A549 (cell line): ENCODE data around the gene HRH2. TPM values are rescaled to one million over a fixed set of nuclear protein-coding genes. Genes with fewer than 3 reads are reported as not detected.

Experiments
- ATAC-seq, 2 experiments: fragments of 200-7000 bp in 1 of 2; fragments of >200 bp in 1 of 2; cut with Nextera tagmentation in 1 of 2; cut with Tn5 transposase in 1 of 2; 3 replicates each; pipeline versions ENCODE4 v1.8.0 to v1.9.1; 2018 to 2020; ENCODE audit warnings: mild to moderate bottlenecking in 1 of 2, moderate library complexity in 1 of 2
- CTCF ChIA-PET: fragments of 300-600 bp; sonication (Branson Sonifier 250); formaldehyde crosslinking; extraction: SDS; loops from one replicate; lab custom pipeline; 2021; ENCODE audit warnings: antibody characterized with exemption, inconsistent platforms; lab: Yijun Ruan, JAX
- POLR2A ChIA-PET: fragments of 350-600 bp; formaldehyde crosslinking; extraction: SDS; loops from one replicate; lab custom pipeline; 2021; ENCODE audit warnings: antibody characterized with exemption, inconsistent platforms; lab: Yijun Ruan, JAX
- DNase-seq, 2 experiments: peaks; one replicate each; pipeline versions ENCODE4 v3.0.0 to v3.0.0-alpha.2; 2011 to 2016; ENCODE audit warnings: low read depth in 1 of 2, low spot score in 1 of 2
- FAIRE-seq: peaks from 2 replicates; lab custom pipeline; 2011; peaks lifted over from hg19 to GRCh38; lab: Jason Lieb, UNC
- H3K27ac ChIP-seq, 2 experiments: fragments of >200 bp; sonication (Bioruptor Twin); formaldehyde crosslinking; 3 replicates each; pipeline ENCODE4 v1.5.1; 2016 to 2017
- H3K4me1 ChIP-seq: fragments of >200 bp; sonication (Bioruptor Twin); formaldehyde crosslinking; 3 replicates; pipeline ENCODE4 v1.6.1; 2016
- H3K4me2 ChIP-seq: fragments of >200 bp; sonication (Bioruptor Twin); formaldehyde crosslinking; 3 replicates; pipeline ENCODE4 v1.6.1; 2016
- H3K4me3 ChIP-seq: fragments of >200 bp; sonication (Bioruptor Twin); formaldehyde crosslinking; 3 replicates; pipeline ENCODE4 v1.5.1; 2016
- H3K9me3 ChIP-seq: fragments of >200 bp; sonication (Bioruptor Twin); formaldehyde crosslinking; 3 replicates; pipeline ENCODE4 v1.6.1; 2016
- BCL3 ChIP-seq: fragments of >200 bp; sonication (Bioruptor Twin); formaldehyde crosslinking; IDR thresholded peaks from 3 replicates; pipeline ENCODE4 v1.6.1; 2016
- BHLHE40 ChIP-seq: IDR thresholded peaks from 2 replicates; pipeline ENCODE4 v1.6.1; 2012; ENCODE audit warnings: low read depth, low read length, inconsistent platforms
- CBX2 ChIP-seq: fragments of 200-600 bp; sonication (generic); IDR thresholded peaks from 2 replicates; pipeline ENCODE4 v1.6.1; 2016; ENCODE audit warnings: low read depth, mild to moderate bottlenecking, borderline replicate concordance
- CEBPB ChIP-seq, 2 experiments: fragments of >200 bp in 1 of 2; sonication (Bioruptor Twin) in 1 of 2; formaldehyde crosslinking in 1 of 2; IDR thresholded peaks; 2 replicates each; pipeline ENCODE4 v1.6.1; 2012 to 2016
- CTCF ChIP-seq: fragments of >200 bp; sonication (Bioruptor Twin); formaldehyde crosslinking; IDR thresholded peaks from 3 replicates; pipeline ENCODE4 v1.5.1; 2016
- E2F6 ChIP-seq: IDR thresholded peaks from 2 replicates; pipeline ENCODE4 v1.6.1; 2012; ENCODE audit warnings: low read depth, borderline replicate concordance
- EHMT2 ChIP-seq: fragments of 200-600 bp; sonication (generic); IDR thresholded peaks from 2 replicates; pipeline ENCODE4 v1.6.1; 2016; ENCODE audit warnings: antibody characterized with exemption, low read depth, mild to moderate bottlenecking, moderate library complexity
- FOSL2 ChIP-seq, 2 experiments: fragments of 450-650 bp in 1 of 2; fragments of >200 bp in 1 of 2; sonication (Bioruptor Twin) in 1 of 2; formaldehyde crosslinking; IDR thresholded peaks; 2 replicates each; pipeline versions ENCODE4 v1.5.0 to v1.6.1; 2016 to 2020; ENCODE audit warnings: mild to moderate bottlenecking in 1 of 2, moderate library complexity in 1 of 2
- HEYL ChIP-seq: fragments of 250-450 bp; sonication (Bioruptor Pico); IDR thresholded peaks from 2 replicates; pipeline ENCODE4 v1.8.0; 2021; ENCODE audit warnings: mild to moderate bottlenecking, moderate library complexity
- HOXA7 ChIP-seq: fragments of 250-450 bp; sonication (Bioruptor Pico); IDR thresholded peaks from 2 replicates; pipeline ENCODE4 v1.5.0; 2020; ENCODE audit warnings: mild to moderate bottlenecking, moderate library complexity
- JUNB ChIP-seq: fragments of >200 bp; sonication (Bioruptor Twin); formaldehyde crosslinking; IDR thresholded peaks from 2 replicates; pipeline ENCODE4 v1.6.1; 2016
- KDM1A ChIP-seq: fragments of 200-600 bp; sonication (generic); IDR thresholded peaks from 2 replicates; pipeline ENCODE4 v1.6.1; 2016; ENCODE audit warnings: low read depth, mild to moderate bottlenecking
- KDM5A ChIP-seq: fragments of 200-600 bp; sonication (generic); IDR thresholded peaks from 2 replicates; pipeline ENCODE4 v1.6.1; 2016; ENCODE audit warnings: antibody characterized with exemption, mild to moderate bottlenecking
- MAX ChIP-seq: IDR thresholded peaks from 2 replicates; pipeline ENCODE4 v1.6.1; 2012
- NFE2L2 ChIP-seq: fragments of 150-350 bp; conservative IDR thresholded peaks from 2 replicates; pipeline ENCODE4 v1.6.1; 2014; ENCODE audit warnings: low read length
- NPAS2 ChIP-seq: fragments of 250-450 bp; sonication (Bioruptor Pico); IDR thresholded peaks from 2 replicates; pipeline ENCODE4 v1.8.0; 2022; ENCODE audit warnings: mild to moderate bottlenecking, moderate library complexity, borderline replicate concordance
- POLR2A ChIP-seq: IDR thresholded peaks from 2 replicates; pipeline ENCODE4 v1.6.1; 2012; ENCODE audit warnings: mild to moderate bottlenecking, low read length
- RNF2 ChIP-seq: fragments of 200-600 bp; sonication (generic); IDR thresholded peaks from 2 replicates; pipeline ENCODE4 v1.6.1; 2016; ENCODE audit warnings: low read depth, mild to moderate bottlenecking, antibody characterized with exemption, moderate library complexity, borderline replicate concordance
- SMC3 ChIP-seq: fragments of >200 bp; sonication (Bioruptor Twin); formaldehyde crosslinking; IDR thresholded peaks from 3 replicates; pipeline ENCODE4 v1.6.1; 2018; ENCODE audit warnings: inconsistent platforms
- WGBS: methylation state at CpG from one replicate; pipeline ENCODE4 v1.1.6; 2017; ENCODE audit errors: missing lambda C conversion rate; 5-methylcytosine and 5-hydroxymethylcytosine counted together
- polyA plus RNA-seq, 4 experiments: library from polyadenylated mRNA; depleted of rRNA in 3 of 4; stranded (reverse); fragments of >200 nt; fragmentation: RNase III in 1 of 4; extraction: RNeasy Plus Mini Kit Qiagen cat#74134 plus additional on column Dnase treatment in 1 of 4; gene quantifications; 2 replicates in 3 of 4; 3 replicates in 1 of 4; pipeline ENCODE4 v1.2.3, GENCODE V29; 2011 to 2017

HRH2 gene
- polyA plus RNA-seq, 2 of the 4 experiments (the other 2 are of a cell fraction) = 0.58 to 0.62 TPM

- no peak for DNase-seq
- no peak for FAIRE-seq
- WGBS = 41% methylated on average over 4 of the region's 4 CpGs
- CTCF ChIA-PET = interaction anchor here (0.7 to 0.8 kb wide), 2 partner anchors 48 to 60 kb away, joined by 3 to 4 read pairs; no protein-coding TSS in a partner anchor
- Histone ChIP-seq H3K9me3 (peaks cover 22% of the 10 kb centered on the region; the same call in 2 of the 3 replicates), H3K27ac (no peak overlapping the region), H3K4me3 (no peak overlapping the region), H3K4me1 (no peaks in the 10 kb centered on the region), H3K4me2 (no peak overlapping the region)
- TF ChIP-seq HOXA7 = no peak
- no peak for TF ChIP-seq FOSL2 (IDR thresholded peaks at IDR 0.05)
- no peak for TF ChIP-seq FOSL2 (CRISPR knock-in tag; IDR thresholded peaks at IDR 0.05)
- TF ChIP-seq JUNB = no peak
- no peak for TF ChIP-seq CBX2
- TF ChIP-seq NFE2L2 = no peak
- no peak for TF ChIP-seq MAX
- ATAC-seq = no peak
- POLR2A ChIA-PET = no interaction called here
These were observed 30.1 kb upstream of the HRH2 start for GRCh38 chr5:175627739-175628138.

DNA sequence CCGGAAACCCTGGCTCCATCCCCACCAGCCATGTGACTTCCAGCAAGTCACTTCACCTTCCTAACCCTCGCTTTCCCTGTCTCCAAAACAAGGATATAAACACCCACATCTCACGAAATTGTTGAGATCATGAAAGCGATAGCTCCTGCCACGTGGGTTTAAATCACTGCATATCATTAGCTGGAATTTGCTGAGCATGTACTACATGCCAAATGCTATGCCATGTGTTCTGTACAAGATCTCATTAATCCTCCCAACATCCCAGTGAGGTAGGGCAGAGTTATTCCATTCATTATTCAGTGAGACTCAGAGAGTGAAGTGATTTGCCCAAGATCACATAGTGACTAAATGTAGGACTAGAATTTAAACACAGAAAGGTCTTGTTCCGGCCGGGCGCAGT, 29.2 kb upstream of the HRH2 start:
- ATAC-seq (no peak), DNase-seq (no peak)
- ChIA-PET POLR2A (no interaction called here), CTCF (interaction anchor here (0.8 kb wide), 1 partner anchor 49 kb away, joined by 4 read pairs; no protein-coding TSS in a partner anchor)
- Histone ChIP-seq H3K4me1 (no peaks in the 10 kb centered on the region), H3K9me3 (peaks cover 22% of the 10 kb centered on the region; the same call in 2 of the 3 replicates), H3K4me2 (no peak overlapping the region), H3K27ac (no peak overlapping the region)
- 54% methylated on average over 8 of the region's 8 CpGs for WGBS
- TF ChIP-seq HEYL (CRISPR knock-in tag) (no peak), E2F6 (no peak), CTCF (no peak), KDM1A (no peak)
- TF ChIP-seq, all 56 proteins: peak for 0
- FAIRE-seq = no peak
- no peak overlapping the region for H3K4me3 ChIP-seq

DNA sequence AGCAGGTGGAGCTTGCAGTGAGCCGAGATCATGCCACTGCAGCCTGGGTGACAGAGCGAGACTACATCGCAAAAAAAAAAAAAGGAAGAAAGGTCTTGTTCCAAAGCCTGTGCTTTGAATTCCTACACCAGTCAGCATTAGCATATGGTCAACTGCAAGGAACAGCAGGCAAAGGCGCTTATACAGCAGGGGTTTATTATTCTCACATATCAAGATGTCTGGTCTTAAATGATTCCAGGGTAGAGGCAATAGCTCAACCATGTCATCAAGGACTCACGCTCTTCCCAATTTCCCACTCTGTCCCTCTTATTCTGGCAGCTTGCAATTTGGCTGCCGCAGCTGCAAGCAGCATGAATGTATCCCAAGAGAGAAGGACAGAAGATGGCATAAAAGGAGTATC, 28.6 kb upstream of the HRH2 start:
- POLR2A ChIA-PET = no interaction called here
- no peak for FAIRE-seq
- WGBS = 59% methylated on average over 6 of the region's 6 CpGs

More for the DNA sequence above, 28.6 kb upstream of the HRH2 start:
- DNase-seq (no peak), ATAC-seq (no peak)
- Histone ChIP-seq H3K4me3 (no peak overlapping the region), H3K27ac (no peak overlapping the region), H3K4me2 (no peak overlapping the region), H3K9me3 (peaks cover 22% of the 10 kb centered on the region; the same call in 2 of the 3 replicates), H3K4me1 (no peaks in the 10 kb centered on the region)
- TF ChIP-seq BHLHE40 (no peak), RNF2 (no peak), EHMT2 (no peak), HOXA7 (no peak), E2F6 (no peak), SMC3 (no peak), NPAS2 (no peak), KDM5A (no peak), BCL3 (no peak), CEBPB (IDR thresholded peaks at IDR 0.05) (no peak), POLR2A (no peak)
- CTCF ChIA-PET = no interaction called here
